ENCODE results near the gene KRTAP22-2. TPM values are rescaled to one million over a fixed set of nuclear protein-coding genes. Genes with fewer than 3 reads are reported as not detected.

KRTAP22-2 gene
- total and polyA plus RNA-seq, 2 donors = not detected

GRCh38 chr21:30541764-30542163 is 48.4 kb downstream of the KRTAP22-2 start, which contains the start of gene KRTAP19-6:
Gene KRTAP19-6, minus strand, starts transcription at chr21:30541864. Its CDS starts 31 bp downstream, at chr21:30541833.
- Histone ChIP-seq H3K36me3 (ENCODE audit: insufficient read depth) (no peaks in the 10 kb centered on the region), H3K4me1 (ENCODE audit: insufficient read depth) (no peaks in the 10 kb centered on the region), H3K27ac (ENCODE audit: low read depth) (no peak within 1 kb of the TSS), H3K4me3 (ENCODE audit: low read depth, low read length) (no peak within 1 kb of the TSS)
- DNase-seq (ENCODE audit: extremely low spot score) = no peak
- 85% methylated on average over 1 of the region's 1 CpG for WGBS

Small RNA genes within 50 kb of the gene (small RNA-seq; reads per million reads assigned to genes)
- not detected for gene KRTAP20-1
- not detected for gene KRTAP20-4
- gene KRTAP22-1 = not detected
- gene KRTAP22-2 = not detected

Other genes starting within 250 kb of the KRTAP22-2 start
- gene KRTAP23-1, start 241.8 kb downstream of the KRTAP22-2 start, total RNA-seq = not detected
- not detected for gene KRTAP23-1, start 241.8 kb downstream of the KRTAP22-2 start, polyA plus RNA-seq
- gene KRTAP13-2, start 218.1 kb downstream of the KRTAP22-2 start, total RNA-seq = not detected
- gene KRTAP13-2, start 218.1 kb downstream of the KRTAP22-2 start, polyA plus RNA-seq = not detected
- not detected for gene KRTAP13-1, start 194.4 kb downstream of the KRTAP22-2 start, total RNA-seq
- gene KRTAP13-1, start 194.4 kb downstream of the KRTAP22-2 start, polyA plus RNA-seq = not detected
- not detected for gene KRTAP13-3, start 164.5 kb downstream of the KRTAP22-2 start, total RNA-seq
- not detected for gene KRTAP13-3, start 164.5 kb downstream of the KRTAP22-2 start, polyA plus RNA-seq
- gene KRTAP13-4, start 160.2 kb downstream of the KRTAP22-2 start, total RNA-seq = not detected
- gene KRTAP13-4, start 160.2 kb downstream of the KRTAP22-2 start, polyA plus RNA-seq = not detected
- gene KRTAP15-1, start 150.1 kb downstream of the KRTAP22-2 start, total RNA-seq = not detected
- gene KRTAP15-1, start 150.1 kb downstream of the KRTAP22-2 start, polyA plus RNA-seq = not detected
- not detected for gene KRTAP19-1, start 110.0 kb downstream of the KRTAP22-2 start, total RNA-seq
- gene KRTAP19-1, start 110.0 kb downstream of the KRTAP22-2 start, polyA plus RNA-seq = not detected
- gene KRTAP19-2, start 103.0 kb downstream of the KRTAP22-2 start, total RNA-seq = not detected
- gene KRTAP19-2, start 103.0 kb downstream of the KRTAP22-2 start, polyA plus RNA-seq = not detected
- gene KRTAP19-3, start 98.4 kb downstream of the KRTAP22-2 start, total RNA-seq = not detected
- gene KRTAP19-3, start 98.4 kb downstream of the KRTAP22-2 start, polyA plus RNA-seq = not detected
- not detected for gene KRTAP19-4, start 93.2 kb downstream of the KRTAP22-2 start, total RNA-seq
- not detected for gene KRTAP19-4, start 93.2 kb downstream of the KRTAP22-2 start, polyA plus RNA-seq
- not detected for gene KRTAP19-5, start 88.3 kb downstream of the KRTAP22-2 start, total RNA-seq
- not detected for gene KRTAP19-5, start 88.3 kb downstream of the KRTAP22-2 start, polyA plus RNA-seq
- not detected for gene KRTAP19-6, start 48.5 kb downstream of the KRTAP22-2 start, total RNA-seq
- not detected for gene KRTAP19-6, start 48.5 kb downstream of the KRTAP22-2 start, polyA plus RNA-seq
- not detected for gene KRTAP19-7, start 29.1 kb downstream of the KRTAP22-2 start, total RNA-seq
- not detected for gene KRTAP19-7, start 29.1 kb downstream of the KRTAP22-2 start, polyA plus RNA-seq
- not detected for gene KRTAP6-3, start 2.0 kb upstream of the KRTAP22-2 start, total RNA-seq
- not detected for gene KRTAP6-3, start 2.0 kb upstream of the KRTAP22-2 start, polyA plus RNA-seq
- not detected for gene KRTAP6-2, start 8.5 kb upstream of the KRTAP22-2 start, total RNA-seq
- not detected for gene KRTAP6-2, start 8.5 kb upstream of the KRTAP22-2 start, polyA plus RNA-seq
- gene KRTAP22-1, start 10.7 kb upstream of the KRTAP22-2 start, total RNA-seq = not detected
- not detected for gene KRTAP22-1, start 10.7 kb upstream of the KRTAP22-2 start, polyA plus RNA-seq
- not detected for gene KRTAP6-1, start 23.5 kb upstream of the KRTAP22-2 start, total RNA-seq
- gene KRTAP6-1, start 23.5 kb upstream of the KRTAP22-2 start, polyA plus RNA-seq = not detected
- gene KRTAP20-1, start 26.0 kb upstream of the KRTAP22-2 start, total RNA-seq = not detected
- not detected for gene KRTAP20-1, start 26.0 kb upstream of the KRTAP22-2 start, polyA plus RNA-seq
- gene KRTAP20-4, start 30.2 kb upstream of the KRTAP22-2 start, total RNA-seq = not detected
- not detected for gene KRTAP20-4, start 30.2 kb upstream of the KRTAP22-2 start, polyA plus RNA-seq
- not detected for gene KRTAP20-2, start 44.8 kb upstream of the KRTAP22-2 start, total RNA-seq
- not detected for gene KRTAP20-2, start 44.8 kb upstream of the KRTAP22-2 start, polyA plus RNA-seq
- gene KRTAP20-3, start 52.5 kb upstream of the KRTAP22-2 start, total RNA-seq = not detected
- gene KRTAP20-3, start 52.5 kb upstream of the KRTAP22-2 start, polyA plus RNA-seq = not detected
- gene KRTAP21-3, start 128.4 kb upstream of the KRTAP22-2 start, total RNA-seq = not detected
- gene KRTAP21-3, start 128.4 kb upstream of the KRTAP22-2 start, polyA plus RNA-seq = not detected
- gene KRTAP21-2, start 156.9 kb upstream of the KRTAP22-2 start, total RNA-seq = not detected
- not detected for gene KRTAP21-2, start 156.9 kb upstream of the KRTAP22-2 start, polyA plus RNA-seq
- gene KRTAP21-1, start 165.0 kb upstream of the KRTAP22-2 start, total RNA-seq = not detected
- gene KRTAP21-1, start 165.0 kb upstream of the KRTAP22-2 start, polyA plus RNA-seq = not detected
- not detected for gene KRTAP8-1, start 222.9 kb upstream of the KRTAP22-2 start, total RNA-seq
- gene KRTAP8-1, start 222.9 kb upstream of the KRTAP22-2 start, polyA plus RNA-seq = not detected
- not detected for gene KRTAP7-1, start 239.4 kb upstream of the KRTAP22-2 start, total RNA-seq
- gene KRTAP7-1, start 239.4 kb upstream of the KRTAP22-2 start, polyA plus RNA-seq = not detected